NT2/D1 (cell line): ENCODE measurements around the gene RCAN2.

Experiments used
- DNase-seq: peaks from one replicate; pipeline ENCODE4 v3.0.0-alpha.2; 2011; ENCODE audit warnings: low read depth, low spot score
- H3K27me3 ChIP-seq: 2 replicates; pipeline ENCODE4 v1.6.0; 2011; ENCODE audit warnings: mild to moderate bottlenecking; ENCODE audit not compliant: insufficient read length, insufficient read depth
- H3K36me3 ChIP-seq: 2 replicates; pipeline ENCODE4 v1.6.1; 2011; ENCODE audit warnings: mild to moderate bottlenecking, low read length, mixed read lengths; ENCODE audit not compliant: insufficient read depth, insufficient read length
- H3K4me1 ChIP-seq: 2 replicates; pipeline ENCODE4 v1.5.1; 2011; ENCODE audit not compliant: insufficient read depth, insufficient read length
- H3K4me3 ChIP-seq: 2 replicates; pipeline ENCODE4 v1.5.1; 2011; ENCODE audit warnings: low read depth; ENCODE audit not compliant: insufficient read length
- H3K9ac ChIP-seq: 2 replicates; pipeline ENCODE4 v1.6.0; 2011; ENCODE audit warnings: low read depth; ENCODE audit not compliant: insufficient read length
- H3K9me3 ChIP-seq: 2 replicates; pipeline ENCODE4 v1.5.1; 2011; ENCODE audit warnings: mild to moderate bottlenecking, low read length; ENCODE audit not compliant: insufficient read depth
- SUZ12 ChIP-seq: IDR thresholded peaks from 2 replicates; pipeline ENCODE4 v1.6.1; 2011; ENCODE audit not compliant: insufficient read length, insufficient read depth; ENCODE audit errors: extremely low read depth
- YY1 ChIP-seq: IDR thresholded peaks from 2 replicates; pipeline ENCODE4 v1.6.1; 2011; ENCODE audit not compliant: insufficient read length, insufficient read depth
- ZNF274 ChIP-seq: IDR thresholded peaks from 2 replicates; pipeline ENCODE4 v1.6.1; 2011; ENCODE audit warnings: mild to moderate bottlenecking, low read depth, low read length

RCAN2 gene

DNA sequence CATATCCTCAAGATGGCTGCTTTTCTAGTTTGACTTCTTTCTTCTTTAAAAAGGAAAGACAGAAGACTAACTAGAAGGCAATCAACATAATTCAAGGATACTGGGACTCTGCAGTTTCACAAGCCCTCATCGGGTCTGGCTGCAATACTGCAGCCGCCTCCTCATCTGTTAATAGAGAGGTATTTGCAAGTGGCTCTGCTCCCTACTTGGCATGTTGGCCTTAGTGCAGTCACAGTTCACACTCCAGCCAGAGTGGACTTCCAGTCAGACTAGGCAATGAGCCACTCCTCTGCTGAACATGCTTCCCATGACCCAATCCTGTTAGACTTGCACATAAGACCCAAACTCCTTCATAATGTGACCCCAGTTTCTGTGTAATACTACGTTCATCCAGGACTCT is 178.6 kb downstream of the RCAN2 start:
- Histone ChIP-seq H3K9me3 (no peaks in the 10 kb centered on the region), H3K4me3 (no peak overlapping the region), H3K36me3 (no peaks in the 10 kb centered on the region), H3K4me1 (no peaks in the 10 kb centered on the region), H3K9ac (no peak overlapping the region), H3K27me3 (no peaks in the 10 kb centered on the region)
- DNase-seq, result no peak
- TF ChIP-seq ZNF274, result no peak
- TF ChIP-seq SUZ12, result no peak
- no peak for TF ChIP-seq YY1

DNA sequence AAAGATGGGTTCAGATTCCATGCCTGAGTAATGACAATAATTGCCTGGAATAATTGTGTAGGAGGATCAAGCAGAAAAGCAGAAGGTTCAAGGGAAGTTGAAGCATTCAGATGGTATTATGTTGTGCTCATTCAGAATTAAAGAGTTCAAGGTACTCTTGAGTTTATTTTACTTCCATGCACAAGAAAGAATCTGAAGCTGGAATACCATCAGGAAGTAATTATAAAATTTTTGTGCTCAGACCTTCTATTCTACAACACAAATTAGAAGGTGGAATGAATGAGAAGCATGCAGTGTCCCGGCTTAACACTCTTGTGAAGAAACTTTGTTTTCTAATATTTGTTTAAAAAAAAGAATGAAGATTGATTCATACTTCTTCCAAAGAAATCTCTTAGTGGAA is 181.1 kb downstream of the RCAN2 start:
- DNase-seq, result no peak
- no peak for TF ChIP-seq ZNF274
- TF ChIP-seq SUZ12, result no peak
- TF ChIP-seq YY1, result no peak

DNA sequence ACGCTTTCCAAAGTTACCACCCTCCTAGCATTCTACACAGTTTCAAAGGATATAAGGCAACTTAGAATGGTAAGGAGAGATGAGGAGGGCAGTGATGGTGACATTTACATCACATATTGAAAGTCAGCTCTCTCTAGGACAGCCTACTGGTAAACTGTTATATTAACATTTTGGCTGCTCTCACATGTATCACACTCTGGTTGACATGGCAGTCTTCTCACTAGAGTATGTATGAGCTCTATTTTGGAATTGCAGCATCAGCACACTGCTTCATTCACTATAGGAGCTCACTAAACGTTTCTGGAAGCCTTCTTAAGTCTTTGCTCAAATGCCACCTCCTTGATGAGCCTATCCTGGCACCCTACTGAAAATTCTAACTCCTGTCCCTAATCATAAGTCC is 184.8 kb downstream of the RCAN2 start:
- DNase-seq, result no peak
- Histone ChIP-seq H3K4me3 (no peak overlapping the region), H3K4me1 (no peaks in the 10 kb centered on the region)

More for the DNA sequence above, 181.1 kb downstream of the RCAN2 start:
- H3K4me1 ChIP-seq, result no peaks in the 10 kb centered on the region
- H3K9me3 ChIP-seq, result no peaks in the 10 kb centered on the region
- no peaks in the 10 kb centered on the region for H3K27me3 ChIP-seq
- no peak overlapping the region for H3K4me3 ChIP-seq
- no peaks in the 10 kb centered on the region for H3K36me3 ChIP-seq
- H3K9ac ChIP-seq, result no peak overlapping the region

DNA sequence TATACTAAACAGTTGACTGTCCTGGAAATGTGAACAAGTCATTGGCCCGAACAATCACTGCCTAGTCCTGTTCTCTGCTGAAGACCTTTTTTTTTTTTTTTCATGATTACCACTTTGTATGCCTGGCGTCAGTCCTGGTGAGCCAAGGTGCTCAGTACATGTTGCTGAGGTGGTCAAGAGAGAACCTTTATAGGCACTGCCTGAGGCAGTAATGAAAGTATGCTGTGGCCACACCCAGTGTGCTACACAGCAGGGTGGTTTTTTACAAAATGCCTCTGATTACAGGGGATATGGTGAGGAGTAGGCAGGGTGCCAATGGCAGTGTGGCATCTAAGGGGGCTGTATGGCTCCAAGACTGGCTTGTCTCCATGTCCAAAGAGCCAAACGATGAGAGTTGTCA is 185.4 kb downstream of the RCAN2 start:
- no peak overlapping the region for H3K4me3 ChIP-seq
- DNase-seq, result no peak
- H3K9me3 ChIP-seq, result no peaks in the 10 kb centered on the region
- no peaks in the 10 kb centered on the region for H3K4me1 ChIP-seq
- no peaks in the 10 kb centered on the region for H3K36me3 ChIP-seq
- no peaks in the 10 kb centered on the region for H3K27me3 ChIP-seq
- TF ChIP-seq ZNF274, result no peak
- TF ChIP-seq YY1, result no peak
- TF ChIP-seq SUZ12, result no peak
- no peak overlapping the region for H3K9ac ChIP-seq

More for the DNA sequence above, 184.8 kb downstream of the RCAN2 start:
- TF ChIP-seq ZNF274, result no peak
- TF ChIP-seq YY1, result no peak
- no peak for TF ChIP-seq SUZ12
- H3K9me3 ChIP-seq, result no peaks in the 10 kb centered on the region
- no peaks in the 10 kb centered on the region for H3K27me3 ChIP-seq
- H3K36me3 ChIP-seq, result no peaks in the 10 kb centered on the region
- H3K9ac ChIP-seq, result no peak overlapping the region

DNA sequence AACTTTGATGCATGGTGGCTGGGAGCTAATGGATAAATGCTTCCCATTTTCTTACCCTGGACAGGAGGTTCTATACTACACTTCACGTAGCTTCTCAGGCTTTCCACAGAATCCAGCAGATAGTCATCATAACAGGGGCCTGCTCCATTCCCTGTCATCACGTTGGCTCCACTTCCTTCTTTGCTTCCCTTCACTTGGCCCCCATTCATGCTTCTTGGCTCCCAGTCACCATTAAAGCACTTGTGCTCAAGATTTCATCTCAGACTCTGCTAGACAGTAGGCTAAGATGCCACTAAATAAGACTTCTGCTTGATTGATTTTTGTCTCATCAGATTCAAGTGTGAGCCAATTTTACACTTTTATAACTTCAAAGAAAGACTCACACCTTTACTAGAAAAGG is 186.0 kb downstream of the RCAN2 start:
- Histone ChIP-seq H3K27me3 (no peaks in the 10 kb centered on the region), H3K4me1 (no peaks in the 10 kb centered on the region), H3K36me3 (no peaks in the 10 kb centered on the region), H3K4me3 (no peak overlapping the region), H3K9me3 (no peaks in the 10 kb centered on the region), H3K9ac (no peak overlapping the region)
- no peak for DNase-seq
- no peak for TF ChIP-seq ZNF274

DNA sequence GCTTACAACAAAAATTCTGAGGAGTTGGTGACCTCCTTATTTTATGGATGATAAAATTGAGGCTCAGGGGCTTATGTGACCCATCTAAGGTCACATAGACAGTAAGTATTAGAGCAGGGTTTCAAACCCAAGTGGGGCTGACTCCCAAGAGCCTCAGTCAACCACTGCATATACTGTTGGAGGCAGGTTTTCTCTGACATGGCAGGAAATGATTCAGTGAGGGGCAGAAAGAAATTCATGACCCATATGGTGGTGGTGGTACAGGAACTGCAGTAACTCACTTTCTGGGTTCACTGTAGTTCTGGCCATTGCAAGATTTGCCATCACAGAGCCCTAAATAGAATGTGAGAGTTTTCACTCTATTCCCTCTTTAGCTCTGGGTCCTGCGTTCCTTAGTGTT is 188.4 kb downstream of the RCAN2 start:
- H3K36me3 ChIP-seq, result no peaks in the 10 kb centered on the region
- TF ChIP-seq ZNF274, result no peak
- TF ChIP-seq SUZ12, result no peak
- no peak for TF ChIP-seq YY1
- no peak for DNase-seq
- no peaks in the 10 kb centered on the region for H3K27me3 ChIP-seq
- H3K4me3 ChIP-seq, result no peak overlapping the region
- no peaks in the 10 kb centered on the region; the same call in 1 of the 2 replicates for H3K9me3 ChIP-seq
- H3K4me1 ChIP-seq, result no peaks in the 10 kb centered on the region
- H3K9ac ChIP-seq, result no peak overlapping the region

DNA sequence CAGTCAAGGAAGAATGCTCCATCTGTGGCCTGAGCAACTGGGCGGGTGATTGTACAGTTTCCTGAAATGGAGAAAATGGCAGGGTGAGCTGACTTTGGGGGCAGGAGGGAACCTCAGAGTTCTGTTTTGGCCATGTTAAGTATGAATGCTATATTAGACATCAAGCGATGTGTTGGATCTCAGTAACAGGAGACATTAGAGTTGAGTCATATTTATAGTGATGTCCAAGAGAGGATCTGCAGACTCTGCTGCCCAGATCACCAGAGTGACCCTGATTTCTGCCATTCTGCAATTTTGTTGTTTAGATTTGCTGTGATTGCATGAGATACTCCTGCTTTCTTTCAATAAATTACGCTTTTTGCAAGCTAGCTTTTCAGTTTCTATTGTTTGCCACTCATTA is 189.1 kb downstream of the RCAN2 start:
- Histone ChIP-seq H3K9me3 (no peaks in the 10 kb centered on the region; the same call in 1 of the 2 replicates), H3K9ac (no peak overlapping the region), H3K4me3 (no peak overlapping the region), H3K4me1 (no peaks in the 10 kb centered on the region), H3K27me3 (no peaks in the 10 kb centered on the region), H3K36me3 (no peaks in the 10 kb centered on the region)
- DNase-seq, result no peak
- TF ChIP-seq ZNF274, result no peak

DNA sequence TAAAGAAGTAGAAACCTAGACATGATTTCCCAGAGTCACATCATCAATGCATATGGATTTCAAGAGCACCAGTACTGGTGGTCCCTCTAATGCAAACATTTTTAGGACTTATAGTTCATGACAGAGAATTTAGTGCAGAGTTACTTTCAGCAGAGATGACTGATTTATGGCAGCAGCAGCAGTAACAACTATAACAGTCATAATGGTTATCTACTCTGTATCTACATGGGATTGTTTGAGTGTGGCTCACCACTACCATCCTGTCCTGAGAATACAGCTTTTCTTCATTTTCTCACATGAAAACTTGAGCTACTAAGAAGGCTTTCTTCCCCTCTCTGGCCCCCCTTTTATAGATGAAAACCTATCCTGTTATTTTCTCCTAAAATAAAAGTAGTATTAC is 192.0 kb downstream of the RCAN2 start:
- no peak for TF ChIP-seq SUZ12
- TF ChIP-seq YY1, result no peak
- TF ChIP-seq ZNF274, result no peak
- Histone ChIP-seq H3K4me3 (no peak overlapping the region), H3K9me3 (no peaks in the 10 kb centered on the region; the same call in 1 of the 2 replicates), H3K36me3 (no peaks in the 10 kb centered on the region), H3K9ac (no peak overlapping the region), H3K27me3 (no peaks in the 10 kb centered on the region), H3K4me1 (no peaks in the 10 kb centered on the region)
- DNase-seq, result no peak
